Activated CD4-positive, alpha-beta T cell treated with anti-CD3 and anti-CD28 coated beads, Interleukin-2, amount 10 ng/mL, durations not matched to agents 24 days and 14 days (primary cell): Measurements from ENCODE around the gene USP33. TPM values are rescaled to one million over a fixed set of nuclear protein-coding genes. Genes with fewer than 3 reads are reported as not detected.
"Not testable (repeated sequence)": the region's sequence is repeated elsewhere in the genome, so short reads cannot be mapped to it uniquely, and the experiment has no call there.

Source experiments
- DNase-seq: peaks from one replicate; pipeline ENCODE4 v3.0.0; 2022
- H3K27ac Mint-ChIP-seq: one replicate; pipeline ENCODE4 v1.8.0; 2022; ENCODE audit warnings: mild to moderate bottlenecking, mixed read lengths
- H3K27me3 Mint-ChIP-seq: one replicate; pipeline ENCODE4 v1.8.0; 2022; ENCODE audit warnings: mixed read lengths
- H3K36me3 Mint-ChIP-seq: one replicate; pipeline ENCODE4 v1.8.0; 2022; ENCODE audit warnings: low read depth, mild to moderate bottlenecking, mixed read lengths
- H3K4me1 Mint-ChIP-seq: one replicate; pipeline ENCODE4 v1.8.0; 2021; ENCODE audit warnings: mixed read lengths
- H3K4me3 Mint-ChIP-seq: one replicate; pipeline ENCODE4 v1.8.0; 2022; ENCODE audit warnings: mild to moderate bottlenecking, moderate library complexity, mixed read lengths
- H3K9me3 Mint-ChIP-seq: one replicate; pipeline ENCODE4 v1.8.0; 2021; ENCODE audit warnings: mixed read lengths
- intact Hi-C: fragments of 100-400 bp; cut with micrococcal nuclease; formaldehyde crosslinking; loops from one replicate; pipeline ENCODE4 v1.15.1; 2023
- total RNA-seq: library from RNA; stranded (reverse); gene quantifications from 2 replicates; pipeline ENCODE4 v1.2.3, GENCODE V29; 2022

The USP33 gene
- total RNA-seq, 1 donor from 2014 or later: 47.4 TPM

DNA sequence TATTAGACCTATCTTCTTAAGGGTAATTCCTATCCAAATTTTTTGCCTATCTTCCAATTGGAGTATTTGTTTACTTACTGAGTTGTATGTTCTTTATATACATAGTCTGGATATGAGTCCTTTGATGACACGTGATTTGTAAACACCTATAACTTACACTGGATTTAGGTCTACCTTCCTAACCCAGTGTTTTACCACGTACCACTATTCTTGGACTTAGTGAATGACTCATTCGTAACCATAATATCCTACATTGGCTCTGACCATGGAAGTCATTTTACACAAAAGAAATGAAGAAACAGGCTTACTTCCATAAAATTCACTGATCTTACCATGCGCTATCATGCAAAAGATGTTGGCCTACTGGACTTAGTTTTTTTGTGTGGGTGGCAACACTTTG is 53.3 kb downstream of the USP33 start:
- no peak overlapping the region for H3K27ac Mint-ChIP-seq
- peaks cover 2% of the 10 kb centered on the region for H3K4me1 Mint-ChIP-seq
- intact Hi-C loops: no loop called here
- H3K36me3 Mint-ChIP-seq: peaks cover 35% of the 10 kb centered on the region
- no peaks in the 10 kb centered on the region for H3K9me3 Mint-ChIP-seq
- H3K27me3 Mint-ChIP-seq: no peaks in the 10 kb centered on the region
- no peak overlapping the region for H3K4me3 Mint-ChIP-seq
- no peak for DNase-seq

GRCh38 chr1:77704736-77705135 is 54.9 kb downstream of the USP33 start:
- intact Hi-C loops: no loop called here
- DNase-seq: no peak
- Mint-ChIP-seq H3K36me3 (peaks cover 29% of the 10 kb centered on the region), H3K27me3 (no peaks in the 10 kb centered on the region), H3K27ac (no peak overlapping the region), H3K4me1 (peaks cover 2% of the 10 kb centered on the region), H3K4me3 (no peak overlapping the region), H3K9me3 (peaks cover 1% of the 10 kb centered on the region)

- H3K9me3 Mint-ChIP-seq, H3K27me3 Mint-ChIP-seq, H3K4me1 Mint-ChIP-seq, H3K4me3 Mint-ChIP-seq, DNase-seq, H3K27ac Mint-ChIP-seq, intact Hi-C loops: not testable (repeated sequence)
- H3K36me3 Mint-ChIP-seq: peaks cover 23% of the 10 kb centered on the region
Measured at GRCh38 chr1:77699673-77700072, 60.0 kb downstream of the USP33 start.

DNA sequence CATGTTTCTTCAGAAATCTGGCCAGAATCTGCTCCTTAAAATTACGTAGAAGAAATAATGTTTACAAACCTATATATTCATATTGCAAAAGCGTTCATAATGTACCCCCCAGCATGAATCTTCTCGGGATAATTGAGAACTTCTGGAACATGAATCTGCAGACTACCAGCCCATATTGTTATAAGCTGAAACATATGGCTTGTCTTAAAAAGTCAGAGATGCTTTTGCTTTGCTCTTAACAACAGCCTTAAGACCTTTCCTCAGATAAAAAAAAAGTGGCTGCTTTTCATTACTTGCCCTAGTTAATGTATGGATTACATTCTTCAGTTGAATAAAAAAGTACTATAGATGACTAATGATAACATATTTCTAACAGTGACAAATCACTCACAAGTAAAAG is 62.2 kb downstream of the USP33 start:
- no peak for DNase-seq
- Mint-ChIP-seq H3K27ac (no peak overlapping the region), H3K36me3 (peaks cover 25% of the 10 kb centered on the region), H3K9me3 (peaks cover 3% of the 10 kb centered on the region), H3K4me3 (no peak overlapping the region), H3K27me3 (no peaks in the 10 kb centered on the region), H3K4me1 (no peaks in the 10 kb centered on the region)
- intact Hi-C loops: no loop called here

DNA sequence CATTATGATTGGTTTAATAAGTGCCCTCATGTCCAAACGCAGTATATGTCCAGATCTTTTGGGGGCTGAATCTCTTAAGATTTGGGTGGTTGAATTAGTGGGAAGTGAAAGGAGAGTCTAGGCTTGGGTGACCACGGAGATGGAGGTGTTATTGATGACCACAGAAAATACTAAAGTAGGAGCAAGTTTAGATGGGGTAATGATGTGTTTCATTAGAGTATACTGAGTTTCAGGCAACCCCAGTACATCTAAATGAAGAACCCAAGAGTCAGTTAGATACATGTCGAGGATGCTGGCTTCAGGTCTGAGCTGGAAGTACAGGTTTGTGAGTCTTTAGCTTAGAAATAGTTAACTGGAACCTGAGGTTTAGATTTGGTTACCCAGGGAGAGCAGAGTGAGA is 70.7 kb downstream of the USP33 start:
- peaks cover 9% of the 10 kb centered on the region for H3K36me3 Mint-ChIP-seq
- no peak for DNase-seq
- no peaks in the 10 kb centered on the region for H3K9me3 Mint-ChIP-seq
- H3K4me3 Mint-ChIP-seq: no peak overlapping the region
- no peaks in the 10 kb centered on the region for H3K27me3 Mint-ChIP-seq
- intact Hi-C loops: loop anchor here (10.0 kb wide), 1 partner anchor 114 kb away; no protein-coding TSS in a partner anchor
- H3K27ac Mint-ChIP-seq: no peak overlapping the region
- peaks cover 1% of the 10 kb centered on the region for H3K4me1 Mint-ChIP-seq

GRCh38 chr1:77687519-77687906 is 72.1 kb downstream of the USP33 start:
- Mint-ChIP-seq H3K27ac (no peak overlapping the region), H3K9me3 (no peaks in the 10 kb centered on the region), H3K4me1 (peaks cover 6% of the 10 kb centered on the region), H3K36me3 (peaks cover 6% of the 10 kb centered on the region), H3K27me3 (no peaks in the 10 kb centered on the region), H3K4me3 (peak overlapping the region; percentile 27)
- intact Hi-C loops: loop anchor here (10.0 kb wide), 1 partner anchor 113 kb away; no protein-coding TSS in a partner anchor
- no peak for DNase-seq

DNA sequence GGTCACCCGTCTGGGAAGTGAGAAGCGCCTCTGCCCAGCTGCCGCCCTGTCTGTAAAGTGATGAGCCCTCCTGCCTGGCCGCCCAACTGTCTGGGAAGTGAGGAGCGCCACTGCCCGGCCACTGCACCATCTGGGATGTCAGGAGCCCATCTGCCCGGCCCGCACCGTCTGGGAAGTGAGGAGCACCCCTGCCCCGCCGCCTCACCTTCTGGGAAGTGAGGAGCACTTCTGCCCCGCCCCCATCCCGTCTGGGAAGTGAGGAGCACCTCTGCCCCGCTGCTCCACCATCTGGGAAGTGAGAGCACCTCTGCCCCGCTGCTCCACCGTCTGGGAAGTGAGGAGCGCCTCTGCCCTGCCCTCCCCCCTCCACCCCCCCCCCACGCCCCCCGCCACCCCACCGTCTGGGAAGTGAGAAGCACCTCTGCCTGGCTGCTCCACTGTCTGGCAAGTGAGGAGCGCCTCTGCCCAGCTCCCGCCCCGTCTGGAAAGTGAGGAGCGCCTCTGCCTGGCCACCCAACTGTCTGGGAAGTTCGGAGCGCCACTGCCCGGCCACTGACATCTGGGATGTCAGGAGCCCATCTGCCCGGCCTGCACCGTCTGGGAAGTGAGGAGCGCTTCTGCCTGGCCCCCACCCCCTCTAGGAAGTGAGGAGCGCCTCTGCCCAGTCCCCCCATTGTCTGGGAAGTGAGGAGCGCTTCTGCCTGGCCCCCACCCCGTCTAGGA is 72.7 kb downstream of the USP33 start:
- H3K27me3 Mint-ChIP-seq: no peaks in the 10 kb centered on the region
- intact Hi-C loops: loop anchor here (10.0 kb wide), 1 partner anchor 112 kb away; no protein-coding TSS in a partner anchor
- DNase-seq: no peak
- H3K27ac Mint-ChIP-seq: no peak overlapping the region
- no peak overlapping the region for H3K4me3 Mint-ChIP-seq
- peaks cover 6% of the 10 kb centered on the region for H3K4me1 Mint-ChIP-seq
- peaks cover 7% of the 10 kb centered on the region for H3K36me3 Mint-ChIP-seq
- H3K9me3 Mint-ChIP-seq: no peaks in the 10 kb centered on the region

GRCh38 chr1:77683160-77684148 is 76.2 kb downstream of the USP33 start:
- no peaks in the 10 kb centered on the region for H3K9me3 Mint-ChIP-seq
- intact Hi-C loops: loop anchor here (1.0 to 10.0 kb wide), 9 partner anchors 76 to 1959 kb away; partner anchors contain the start of genes ACADM, DNAJB4, IFI44L and MIGA1
- H3K27me3 Mint-ChIP-seq: no peaks in the 10 kb centered on the region
- H3K36me3 Mint-ChIP-seq: peaks cover 8% of the 10 kb centered on the region
- H3K4me3 Mint-ChIP-seq: peak overlapping the region; percentile 91
- H3K27ac Mint-ChIP-seq: peak overlapping the region; percentile 94
- DNase-seq: peak; percentile 97
- H3K4me1 Mint-ChIP-seq: peaks cover 22% of the 10 kb centered on the region

GRCh38 chr1:77682460-77683159 is 77.0 kb downstream of the USP33 start, which contains the start of gene ZZZ3:
ZZZ3 (minus strand) TSS chr1:77682658; CDS start chr1:77633354, 49,304 bp downstream.
- DNase-seq: peak; percentile 98
- H3K27ac Mint-ChIP-seq: peak within 1 kb of the TSS; percentile 94
- peaks cover 23% of the 10 kb centered on the region for H3K4me1 Mint-ChIP-seq
- H3K36me3 Mint-ChIP-seq: peaks cover 9% of the 10 kb centered on the region
- H3K9me3 Mint-ChIP-seq: no peaks in the 10 kb centered on the region
- no peaks in the 10 kb centered on the region for H3K27me3 Mint-ChIP-seq
- intact Hi-C loops: loop anchor here (1.0 to 10.0 kb wide), 10 partner anchors 77 to 1958 kb away; partner anchors contain the start of genes ACADM, DNAJB4, FUBP1 and IFI44L
- H3K4me3 Mint-ChIP-seq: peak within 1 kb of the TSS; percentile 91

DNA sequence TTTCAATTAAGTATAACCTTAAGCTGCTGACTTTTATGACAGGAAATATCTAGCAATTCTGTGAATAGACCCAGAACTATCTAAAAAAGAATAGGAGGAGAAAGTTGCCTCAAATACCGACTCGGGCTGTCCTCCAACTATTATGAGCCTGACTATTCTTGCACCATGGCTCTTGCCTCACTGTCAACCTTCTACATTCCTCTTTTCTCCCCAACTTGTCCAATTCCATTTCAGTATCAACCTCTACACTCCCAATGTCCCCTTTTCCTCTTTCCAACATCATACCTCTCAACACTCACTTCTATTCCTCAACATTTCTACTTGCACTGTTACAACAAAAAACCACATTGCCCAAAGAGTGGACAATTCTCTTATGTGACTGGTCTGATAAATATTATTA is 79.5 kb downstream of the USP33 start:
- no peak for DNase-seq
- H3K4me1 Mint-ChIP-seq: peaks cover 26% of the 10 kb centered on the region
- intact Hi-C loops: loop anchor here (5.0 to 10.0 kb wide), 2 partner anchors 105 to 942 kb away; partner anchors contain the start of gene IFI44L
- H3K27me3 Mint-ChIP-seq: no peaks in the 10 kb centered on the region
- H3K27ac Mint-ChIP-seq: no peak overlapping the region
- peak overlapping the region; percentile 7 for H3K4me3 Mint-ChIP-seq
- H3K9me3 Mint-ChIP-seq: no peaks in the 10 kb centered on the region
- peaks cover 12% of the 10 kb centered on the region for H3K36me3 Mint-ChIP-seq

- H3K4me3 Mint-ChIP-seq: no peak overlapping the region
- peaks cover 28% of the 10 kb centered on the region for H3K4me1 Mint-ChIP-seq
- H3K27me3 Mint-ChIP-seq: no peaks in the 10 kb centered on the region
- H3K27ac Mint-ChIP-seq: no peak overlapping the region
- intact Hi-C loops: no loop called here
- no peak for DNase-seq
- peaks cover 15% of the 10 kb centered on the region for H3K36me3 Mint-ChIP-seq
- H3K9me3 Mint-ChIP-seq: no peaks in the 10 kb centered on the region
Measured at GRCh38 chr1:77678660-77679610, 80.7 kb downstream of the USP33 start.

DNA sequence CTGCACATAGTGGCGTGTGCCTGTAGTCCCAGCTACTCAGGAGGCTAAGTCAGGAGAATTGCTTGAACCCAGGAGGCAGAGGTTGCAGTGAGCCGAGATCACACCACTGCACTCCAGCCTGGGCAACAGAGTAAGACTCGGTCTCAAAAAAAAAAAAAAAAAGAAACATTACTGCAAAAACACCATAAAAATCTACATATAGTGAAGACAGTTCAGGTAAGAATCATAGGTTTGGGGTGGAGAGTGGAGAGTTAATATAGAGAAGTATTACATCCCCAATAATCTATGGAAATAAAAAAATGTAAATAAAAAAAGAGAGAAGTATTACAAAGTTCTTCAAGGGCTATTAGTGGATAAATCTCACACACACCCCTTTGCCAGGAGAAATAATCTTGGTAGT is 84.8 kb downstream of the USP33 start:
- Mint-ChIP-seq H3K36me3 (peaks cover 11% of the 10 kb centered on the region), H3K4me1 (peaks cover 34% of the 10 kb centered on the region)
- intact Hi-C loops, H3K9me3 Mint-ChIP-seq, H3K27me3 Mint-ChIP-seq, H3K27ac Mint-ChIP-seq, DNase-seq, H3K4me3 Mint-ChIP-seq: not testable (repeated sequence)
